Trophoblast cell (in vitro differentiated cells and primary cell): Measurements from ENCODE around the gene ATP8A1.
"Not testable (repeated sequence)": the region's sequence is repeated elsewhere in the genome, so short reads cannot be mapped to it uniquely, and the experiment has no call there.

ENCODE experiments used
- DNase-seq, 2 donors: peaks; one replicate each; pipeline ENCODE4 v3.0.0-alpha.2; 2016
- H2AFZ ChIP-seq: 2 replicates; pipeline ENCODE4 v1.6.1; 2013; ENCODE audit warnings: low read length, moderate library complexity, mild to moderate bottlenecking; ENCODE audit not compliant: insufficient read depth, poor library complexity
- H2AK5ac ChIP-seq: 2 replicates; pipeline ENCODE4 v1.6.1; 2013; ENCODE audit warnings: mild to moderate bottlenecking, low read length
- H2BK120ac ChIP-seq: 2 replicates; pipeline ENCODE4 v1.6.1; 2013; ENCODE audit warnings: low read length, mild to moderate bottlenecking, moderate library complexity; ENCODE audit not compliant: insufficient read depth, poor library complexity
- H2BK12ac ChIP-seq: 2 replicates; pipeline ENCODE4 v1.6.1; 2013; ENCODE audit warnings: mild to moderate bottlenecking, low read length, moderate library complexity
- H2BK5ac ChIP-seq: 2 replicates; pipeline ENCODE4 v1.6.1; 2013; ENCODE audit warnings: low read length, low read depth, moderate library complexity, mild to moderate bottlenecking; ENCODE audit not compliant: poor library complexity
- H3K14ac ChIP-seq: 2 replicates; pipeline ENCODE4 v1.6.1; 2013; ENCODE audit warnings: mild to moderate bottlenecking, low read length
- H3K18ac ChIP-seq: 2 replicates; pipeline ENCODE4 v1.6.1; 2013; ENCODE audit warnings: mild to moderate bottlenecking, low read length
- H3K23ac ChIP-seq: 2 replicates; pipeline ENCODE4 v1.6.1; 2013; ENCODE audit warnings: low read length
- H3K27ac ChIP-seq: 2 replicates; pipeline ENCODE4 v1.5.1; 2013; ENCODE audit warnings: low read depth, mild to moderate bottlenecking, inconsistent platforms, low read length, moderate library complexity
- H3K27me3 ChIP-seq: 2 replicates; pipeline ENCODE4 v1.6.1; 2013; ENCODE audit warnings: inconsistent platforms, mild to moderate bottlenecking, low read length, moderate library complexity; ENCODE audit not compliant: insufficient read depth
- H3K36me3 ChIP-seq, 2 experiments: 1 replicate in 1 of 2; 2 replicates in 1 of 2; pipeline ENCODE4 v1.6.1; 2013; ENCODE audit warnings: low read length in 2 of 2, mild to moderate bottlenecking in 2 of 2, moderate library complexity in 1 of 2; ENCODE audit not compliant: insufficient read depth in 2 of 2, control insufficient read depth in 1 of 2
- H3K4ac ChIP-seq: 2 replicates; pipeline ENCODE4 v1.6.1; 2013; ENCODE audit warnings: low read depth, mild to moderate bottlenecking, low read length, moderate library complexity
- H3K4me1 ChIP-seq, 2 experiments: 1 replicate in 1 of 2; 2 replicates in 1 of 2; pipeline ENCODE4 v1.6.1; 2013; ENCODE audit warnings: low read length in 2 of 2, mild to moderate bottlenecking in 2 of 2, moderate library complexity in 1 of 2; ENCODE audit not compliant: insufficient read depth in 2 of 2, control insufficient read depth in 1 of 2
- H3K4me2 ChIP-seq: 2 replicates; pipeline ENCODE4 v1.6.1; 2013; ENCODE audit warnings: inconsistent platforms, mild to moderate bottlenecking, low read length, moderate library complexity
- H3K4me3 ChIP-seq: 2 replicates; pipeline ENCODE4 v1.5.1; 2013; ENCODE audit warnings: mild to moderate bottlenecking, low read depth, low read length, inconsistent platforms
- H3K79me1 ChIP-seq: one replicate; pipeline ENCODE4 v1.6.1; 2013; ENCODE audit warnings: low read length
- H3K79me2 ChIP-seq: 2 replicates; pipeline ENCODE4 v1.6.1; 2013; ENCODE audit warnings: low read length, mild to moderate bottlenecking; ENCODE audit not compliant: control insufficient read depth, insufficient read depth, poor library complexity
- H3K9ac ChIP-seq: 2 replicates; pipeline ENCODE4 v1.6.1; 2013; ENCODE audit warnings: mild to moderate bottlenecking, low read length
- H3K9me3 ChIP-seq: 2 replicates; pipeline ENCODE4 v1.6.1; 2013; ENCODE audit warnings: low read depth, mild to moderate bottlenecking, control low read depth, inconsistent platforms, low read length; ENCODE audit not compliant: insufficient read depth
- H4K12ac ChIP-seq: 2 replicates; pipeline ENCODE4 v1.6.1; 2013; ENCODE audit warnings: low read depth, mild to moderate bottlenecking, low read length, moderate library complexity
- H4K8ac ChIP-seq: 2 replicates; pipeline ENCODE4 v1.6.1; 2013; ENCODE audit warnings: low read depth, mild to moderate bottlenecking, low read length, moderate library complexity
- H4K91ac ChIP-seq: one replicate; pipeline ENCODE4 v1.6.1; 2013; ENCODE audit warnings: low read depth, mild to moderate bottlenecking, low read length, moderate library complexity
- WGBS: extraction: QIAGEN DNeasy Blood & Tissue Kit; methylation state at CpG from one replicate; pipeline ENCODE4 v1.1.7; 2013; ENCODE audit warnings: missing lambda C conversion rate; ENCODE audit not compliant: insufficient read length, insufficient coverage; ENCODE audit errors: extremely low coverage; 5-methylcytosine and 5-hydroxymethylcytosine counted together

ATP8A1 gene

GRCh38 chr4:42467777-42468176 lies 189.1 kb downstream of the ATP8A1 start:
- not testable (repeated sequence) for H4K91ac ChIP-seq, H3K4me3 ChIP-seq, H2BK120ac ChIP-seq, H4K8ac ChIP-seq, H2AK5ac ChIP-seq, H3K4ac ChIP-seq, H2BK12ac ChIP-seq, H3K4me2 ChIP-seq, H3K4me1 ChIP-seq, H3K14ac ChIP-seq, H3K18ac ChIP-seq, H3K9me3 ChIP-seq, H4K12ac ChIP-seq, H3K79me1 ChIP-seq, H3K79me2 ChIP-seq, H2BK5ac ChIP-seq, H3K23ac ChIP-seq, H3K9ac ChIP-seq, H2AFZ ChIP-seq, H3K36me3 ChIP-seq, DNase-seq, H3K27me3 ChIP-seq, H3K27ac ChIP-seq
- WGBS, result no CpG with 5 or more reads among the region's 3 CpGs

GRCh38 chr4:42466273-42466844 lies 190.5 kb downstream of the ATP8A1 start:
- no peak overlapping the region for H4K8ac ChIP-seq
- H3K9me3 ChIP-seq, result no peaks in the 10 kb centered on the region
- H2BK5ac ChIP-seq, result no peak overlapping the region
- no peak overlapping the region for H4K12ac ChIP-seq
- no peak overlapping the region for H2BK120ac ChIP-seq
- no peak overlapping the region for H3K23ac ChIP-seq
- no peak overlapping the region for H2BK12ac ChIP-seq
- no peaks in the 10 kb centered on the region for H3K36me3 ChIP-seq
- DNase-seq, result no peak
- H3K14ac ChIP-seq, result no peak overlapping the region
- no peak overlapping the region for H3K4me2 ChIP-seq
- H3K27ac ChIP-seq, result no peak overlapping the region
- no peak overlapping the region for H3K4me3 ChIP-seq
- H3K4me1 ChIP-seq, result no peaks in the 10 kb centered on the region
- H2AK5ac ChIP-seq, result no peak overlapping the region
- no peaks in the 10 kb centered on the region for H3K79me2 ChIP-seq
- no peak overlapping the region for H3K9ac ChIP-seq
- no peak overlapping the region for H4K91ac ChIP-seq
- H3K27me3 ChIP-seq, result no peaks in the 10 kb centered on the region
- no peaks in the 10 kb centered on the region for H3K79me1 ChIP-seq
- no CpG with 5 or more reads among the region's 2 CpGs for WGBS
- no peak overlapping the region for H3K4ac ChIP-seq
- no peak overlapping the region for H2AFZ ChIP-seq
- H3K18ac ChIP-seq, result no peak overlapping the region

- H3K4me2 ChIP-seq, result no peak overlapping the region
- no peaks in the 10 kb centered on the region for H3K79me2 ChIP-seq
- H3K79me1 ChIP-seq, result no peaks in the 10 kb centered on the region
- no peak overlapping the region for H3K14ac ChIP-seq
- H3K9ac ChIP-seq, result no peak overlapping the region
- no peak overlapping the region for H3K18ac ChIP-seq
- no peaks in the 10 kb centered on the region for H3K9me3 ChIP-seq
- H2AK5ac ChIP-seq, result no peak overlapping the region
- H3K4ac ChIP-seq, result no peak overlapping the region
- no peak overlapping the region for H3K4me3 ChIP-seq
- no peak overlapping the region for H3K27ac ChIP-seq
- WGBS, result no CpG with 5 or more reads among the region's 8 CpGs
- H3K27me3 ChIP-seq, result no peaks in the 10 kb centered on the region
- no peak overlapping the region for H2BK120ac ChIP-seq
- no peaks in the 10 kb centered on the region for H3K36me3 ChIP-seq
- no peaks in the 10 kb centered on the region for H3K4me1 ChIP-seq
- no peak overlapping the region for H4K8ac ChIP-seq
- no peak overlapping the region for H2BK12ac ChIP-seq
- H4K12ac ChIP-seq, result no peak overlapping the region
- peak; percentile 46 to 49 for DNase-seq
- H2AFZ ChIP-seq, result no peak overlapping the region
- H3K23ac ChIP-seq, result no peak overlapping the region
- H2BK5ac ChIP-seq, result no peak overlapping the region
- no peak overlapping the region for H4K91ac ChIP-seq
These were observed 192.3 kb downstream of the ATP8A1 start for GRCh38 chr4:42464550-42465094.

- not testable (repeated sequence) for DNase-seq, H2BK120ac ChIP-seq, H3K27ac ChIP-seq, H3K4ac ChIP-seq, H3K14ac ChIP-seq, H3K23ac ChIP-seq, H2BK12ac ChIP-seq, H4K8ac ChIP-seq, H3K79me1 ChIP-seq, H3K4me3 ChIP-seq, H2BK5ac ChIP-seq, H4K91ac ChIP-seq, H4K12ac ChIP-seq, H3K9me3 ChIP-seq, H3K4me2 ChIP-seq, H3K36me3 ChIP-seq, H2AFZ ChIP-seq, H3K18ac ChIP-seq, H3K4me1 ChIP-seq, H3K79me2 ChIP-seq, H3K9ac ChIP-seq, H2AK5ac ChIP-seq, H3K27me3 ChIP-seq
- WGBS, result no CpG with 5 or more reads among the region's 1 CpG
These were observed 195.7 kb downstream of the ATP8A1 start for GRCh38 chr4:42461216-42461615.
